Embryonic facial prominence (tissue), 1 donor: ENCODE data around the gene WWOX.
"Not testable (repeated sequence)": the region's sequence is repeated elsewhere in the genome, so short reads cannot be mapped to it uniquely, and the experiment has no call there.

Source experiments
- DNase-seq: peaks from one replicate; pipeline ENCODE4 v3.0.0-alpha.2; 2016; ENCODE audit errors: extremely low spot score

The WWOX gene

DNA sequence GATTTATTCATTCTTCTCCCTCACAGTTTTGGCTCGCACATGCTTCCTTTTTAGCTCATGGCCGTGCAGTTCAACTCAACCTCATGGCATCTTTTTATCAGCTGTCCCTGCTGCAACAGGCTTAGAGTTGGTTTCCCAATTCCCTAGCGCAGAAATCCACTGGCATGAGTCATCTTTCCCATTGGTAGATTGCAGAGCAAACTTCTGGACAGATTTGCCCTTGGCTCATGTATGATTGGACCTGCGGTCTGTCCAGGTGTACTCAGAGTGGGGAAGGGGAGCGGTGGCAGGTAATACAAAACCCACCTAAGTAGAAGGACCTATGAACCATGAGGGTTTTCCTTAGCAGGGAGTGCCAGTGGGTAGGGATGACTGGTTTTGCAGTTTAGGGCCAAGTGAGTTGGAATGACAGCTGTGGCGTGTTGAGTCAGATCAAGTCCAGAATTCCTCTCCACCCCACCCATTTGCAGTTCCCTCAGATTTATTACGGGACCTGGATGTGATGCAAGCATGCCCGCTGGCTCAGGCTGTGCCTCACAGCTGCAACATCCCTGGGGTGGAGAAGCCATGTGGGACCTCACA, 584.7 kb downstream of the WWOX start:
- no peak for DNase-seq

DNA sequence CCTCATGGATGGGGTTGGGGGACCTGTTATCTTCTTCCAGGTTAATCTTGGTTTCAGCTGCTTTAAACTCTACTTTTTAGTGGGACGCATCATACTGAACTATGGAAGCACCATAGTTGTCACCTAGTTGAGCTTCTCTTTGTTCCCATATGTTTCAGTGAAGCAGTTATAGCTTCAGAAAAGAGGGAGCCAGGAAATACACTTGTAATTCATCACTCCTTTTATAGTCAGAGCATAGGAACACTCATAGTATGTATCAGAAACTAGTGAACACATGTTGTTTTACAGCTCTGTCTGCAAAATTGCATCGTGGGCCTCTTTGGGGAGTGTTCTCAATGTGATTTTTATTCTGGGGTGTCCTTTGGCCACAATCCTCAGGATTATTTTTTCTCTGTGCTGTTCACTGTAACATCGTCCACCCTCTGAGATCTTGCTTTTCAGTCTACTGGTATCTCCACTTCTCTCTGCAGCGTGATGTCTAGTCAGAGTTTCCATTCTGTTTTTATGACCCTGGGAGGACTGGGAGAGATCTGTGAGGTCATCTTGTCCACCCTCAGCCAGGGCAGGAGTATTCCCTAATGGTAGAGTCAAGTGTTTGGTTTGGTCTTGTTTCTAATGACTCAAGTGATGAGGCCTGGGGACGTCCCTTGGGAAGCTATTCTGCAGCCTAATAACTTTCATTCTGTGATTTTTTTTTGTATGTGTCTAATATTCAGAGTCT, 585.4 kb downstream of the WWOX start:
- no peak for DNase-seq

DNA sequence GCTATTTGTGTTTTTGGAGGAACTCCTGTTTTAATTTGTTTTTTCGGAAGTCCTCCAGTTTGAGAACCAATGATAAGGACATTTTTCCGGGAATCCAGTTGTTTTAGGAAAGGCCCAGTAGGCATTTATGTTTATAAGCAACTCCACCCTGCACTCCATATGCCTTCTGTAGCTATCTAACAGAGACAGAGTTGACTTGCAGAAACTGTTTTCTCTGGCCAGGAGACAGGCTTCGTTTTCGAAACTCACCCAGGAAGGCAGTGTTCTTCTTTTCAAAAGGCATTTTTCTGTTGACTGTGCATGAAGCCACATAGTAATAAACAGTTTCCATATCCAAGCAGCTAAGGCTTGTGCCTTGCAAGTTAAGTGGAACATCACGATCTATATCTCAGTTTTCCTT, 587.1 kb downstream of the WWOX start:
- no peak for DNase-seq

DNA sequence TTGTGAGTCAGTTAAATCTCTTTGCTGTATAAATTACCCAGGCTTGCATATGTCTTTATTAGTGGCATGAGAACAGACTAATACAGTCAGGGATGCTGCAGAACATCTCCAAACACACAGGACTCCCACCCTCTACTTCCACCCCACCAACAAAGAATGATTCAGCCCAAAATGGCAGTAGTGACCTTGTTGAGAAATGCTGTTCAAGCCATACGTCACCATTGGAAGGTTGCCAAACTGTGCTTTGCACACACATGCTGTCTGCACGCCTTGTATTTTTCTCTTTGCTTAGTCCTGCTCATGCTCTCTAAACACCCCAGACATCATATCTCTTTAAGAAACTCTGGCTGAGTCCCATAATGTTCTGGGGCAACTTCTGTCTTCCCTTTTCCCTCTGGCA, 589.6 kb downstream of the WWOX start:
- no peak for DNase-seq

DNA sequence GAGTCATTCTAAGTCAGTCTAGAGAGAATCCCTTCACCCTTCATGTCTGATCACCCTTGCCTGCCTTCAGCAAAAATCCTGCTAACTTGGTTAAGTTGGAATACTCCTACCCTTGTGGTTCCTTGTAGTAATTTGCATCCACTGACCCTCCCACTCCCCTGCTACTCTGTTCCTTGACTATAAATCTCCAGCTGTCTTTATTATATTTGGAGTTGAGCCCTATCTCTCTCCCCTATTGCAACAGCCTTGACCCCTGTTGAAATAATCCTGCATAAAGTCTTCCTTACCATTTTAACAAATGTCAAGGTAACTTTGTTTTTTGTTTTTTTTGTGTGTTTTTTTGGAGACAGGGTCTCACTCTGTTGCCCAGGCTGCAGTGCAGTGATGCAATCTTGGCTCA, 590.1 kb downstream of the WWOX start:
- DNase-seq, result no peak

DNA sequence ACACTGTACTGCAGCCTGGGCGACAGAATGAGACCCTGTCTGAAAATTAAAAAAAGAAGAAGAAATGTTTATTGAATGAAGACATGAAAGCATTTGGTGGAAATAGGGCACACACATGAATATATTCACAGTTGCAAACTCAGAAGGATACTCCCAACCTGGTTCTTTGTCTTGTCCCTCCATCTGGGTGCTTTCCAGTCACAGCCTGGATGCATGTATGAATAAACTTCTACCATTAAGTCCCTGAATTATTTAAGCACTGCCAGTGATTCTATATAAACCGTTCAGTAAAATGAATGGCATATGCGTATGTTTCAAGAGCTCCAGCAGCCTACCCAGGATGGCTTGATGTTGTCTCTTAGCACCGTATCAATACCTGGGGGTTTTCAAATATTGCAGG, 591.1 kb downstream of the WWOX start:
- no peak for DNase-seq

DNA sequence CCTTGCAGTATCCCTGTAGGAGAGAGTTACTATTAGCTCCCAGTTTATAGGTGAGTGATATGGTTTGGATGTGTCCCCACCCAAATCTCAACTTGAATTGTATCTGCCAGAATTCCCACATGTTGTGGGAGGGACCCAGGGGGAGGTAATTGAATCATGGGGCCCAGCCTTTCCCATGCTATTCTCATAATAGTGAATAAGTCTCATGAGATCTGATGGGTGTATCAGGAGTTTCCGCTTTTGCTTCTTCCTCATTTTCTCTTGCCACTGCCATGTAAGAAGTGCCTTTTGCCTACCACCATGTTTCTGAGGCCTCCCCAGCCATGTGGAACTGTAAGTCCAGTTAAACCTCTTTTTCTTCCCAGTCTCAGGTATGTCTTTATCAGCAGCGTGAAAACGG, 592.3 kb downstream of the WWOX start:
- not testable (repeated sequence) for DNase-seq

DNA sequence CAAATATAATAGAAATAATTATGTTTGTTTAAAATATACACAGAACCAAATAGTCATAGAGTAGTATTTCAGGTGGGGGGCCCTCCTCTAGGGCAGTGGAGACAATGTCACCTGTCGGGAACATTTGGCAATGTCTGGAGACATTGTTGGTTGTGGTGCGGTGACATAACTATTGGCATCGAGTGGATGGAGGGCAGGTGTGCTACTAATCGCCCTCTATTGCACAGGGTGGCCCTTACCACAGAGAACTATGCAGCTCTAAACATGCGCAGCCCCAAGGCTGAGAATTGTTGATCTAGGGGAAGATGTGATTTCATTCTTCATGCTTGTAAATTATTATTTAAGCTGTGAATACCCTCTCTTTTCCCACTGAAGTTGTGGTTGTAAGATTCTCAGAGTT, 594.0 kb downstream of the WWOX start:
- no peak for DNase-seq

DNA sequence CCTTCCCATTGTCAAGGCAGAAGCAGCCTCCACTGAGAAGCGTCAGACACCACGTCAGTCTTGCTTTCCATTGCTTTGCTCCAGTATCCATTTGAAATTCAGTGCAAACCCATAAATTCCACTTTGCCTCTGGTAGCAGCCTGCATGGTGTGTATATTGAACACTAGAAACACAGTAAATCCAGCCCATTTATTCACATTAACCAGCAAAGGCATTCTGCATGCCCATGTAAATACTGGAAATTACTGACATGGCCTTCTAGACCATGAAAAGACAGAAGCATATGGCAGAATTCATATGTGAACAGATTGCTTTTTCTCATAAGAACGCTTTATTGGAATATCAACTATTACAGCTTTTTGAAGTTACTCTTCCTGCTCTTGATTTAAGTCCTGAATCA, 595.0 kb downstream of the WWOX start:
- DNase-seq, result no peak

DNA sequence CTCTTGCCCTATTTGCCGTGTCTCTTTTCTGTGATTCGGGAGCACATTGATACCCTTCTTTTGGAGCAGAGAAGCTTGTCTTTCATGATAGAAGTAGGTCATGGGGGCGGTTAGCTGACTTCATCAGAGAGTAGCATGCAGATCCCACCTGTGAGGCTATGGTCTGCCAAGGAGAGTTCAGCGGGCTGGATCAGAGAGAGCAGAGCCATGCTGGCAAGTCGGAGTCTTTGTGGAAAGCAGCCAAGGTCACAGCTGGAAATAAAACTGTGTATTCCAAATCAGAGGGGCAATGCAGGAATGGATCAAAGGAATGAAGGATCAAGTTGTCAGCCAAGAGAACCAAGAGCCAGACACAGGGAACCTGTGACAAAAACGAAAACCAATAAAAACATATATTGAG, 595.9 kb downstream of the WWOX start:
- DNase-seq, result no peak

DNA sequence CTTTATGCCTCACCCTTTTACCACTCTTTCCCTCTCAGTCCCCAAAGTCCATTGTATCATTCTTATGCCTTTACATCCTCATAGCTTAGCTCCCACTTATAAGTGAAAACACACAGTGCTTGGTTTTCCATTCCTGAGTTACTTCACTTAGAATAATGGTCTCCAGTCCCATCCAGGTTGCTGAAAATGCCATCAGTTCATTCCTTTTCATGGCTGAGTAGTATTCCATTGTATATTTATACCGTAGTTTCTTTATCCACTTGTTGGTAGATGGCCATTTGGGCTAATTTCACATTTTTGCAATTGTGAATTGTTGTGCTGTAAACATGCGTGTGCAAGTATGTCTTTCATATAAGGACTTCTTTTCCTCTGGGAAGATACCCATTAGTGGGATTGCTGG, 597.3 kb downstream of the WWOX start:
- no peak for DNase-seq

DNA sequence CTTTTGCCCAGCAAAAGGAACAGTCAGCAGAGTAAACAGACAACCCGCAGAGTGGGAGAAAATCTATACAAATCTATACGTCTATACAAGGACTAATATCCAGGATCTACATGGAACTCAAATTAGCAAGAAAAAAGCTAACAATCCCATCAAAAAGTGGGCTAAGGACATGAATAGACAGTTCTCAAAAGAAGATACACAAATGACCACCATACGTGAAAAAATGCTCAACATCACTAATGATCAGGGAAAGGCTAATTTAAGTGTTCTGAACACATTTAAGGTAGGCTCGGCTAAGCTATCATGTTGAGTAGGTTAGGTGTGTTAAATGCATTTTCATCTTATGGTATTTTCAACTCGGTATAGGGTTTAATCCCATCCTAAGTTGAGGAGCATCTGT, 598.0 kb downstream of the WWOX start:
- DNase-seq, result no peak

DNA sequence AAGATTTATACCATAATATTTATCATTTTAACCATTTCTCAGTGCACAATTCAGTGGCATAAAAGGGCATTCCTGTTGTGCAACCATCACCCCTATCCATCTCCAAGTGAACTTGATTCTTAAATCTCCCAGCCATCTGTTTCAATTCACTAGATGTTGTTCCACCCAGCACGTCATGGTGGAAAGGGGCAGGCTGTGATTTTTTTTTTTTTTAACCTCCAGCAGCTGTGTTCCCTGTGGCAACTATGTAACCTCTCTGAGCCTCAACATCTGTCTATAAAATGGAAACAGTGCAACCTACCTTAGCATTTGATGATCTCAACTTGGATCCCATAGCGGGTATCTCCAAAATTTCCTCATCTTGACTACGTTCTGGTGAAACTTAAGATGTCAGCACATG, 604.5 kb downstream of the WWOX start:
- DNase-seq, result peak; percentile 28

DNA sequence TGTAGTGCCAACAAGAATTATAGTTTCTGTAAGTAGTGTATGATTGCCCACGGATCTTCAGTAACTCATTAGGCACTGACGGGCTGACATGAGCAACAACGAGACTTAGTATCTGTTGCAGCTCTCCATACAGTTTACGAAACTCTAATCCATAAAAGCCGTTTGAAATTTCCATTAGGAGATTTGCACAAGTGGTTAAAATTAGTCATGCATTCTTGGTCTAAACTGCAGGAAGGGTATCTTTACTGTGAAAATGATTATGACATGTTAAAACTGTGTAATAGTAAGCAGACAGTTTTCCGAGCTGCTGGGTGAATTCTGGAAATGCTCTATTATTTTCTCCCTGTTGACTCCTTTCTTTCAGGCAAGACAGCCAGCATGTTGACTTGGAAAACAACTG, 605.0 kb downstream of the WWOX start:
- peak; percentile 51 for DNase-seq

DNA sequence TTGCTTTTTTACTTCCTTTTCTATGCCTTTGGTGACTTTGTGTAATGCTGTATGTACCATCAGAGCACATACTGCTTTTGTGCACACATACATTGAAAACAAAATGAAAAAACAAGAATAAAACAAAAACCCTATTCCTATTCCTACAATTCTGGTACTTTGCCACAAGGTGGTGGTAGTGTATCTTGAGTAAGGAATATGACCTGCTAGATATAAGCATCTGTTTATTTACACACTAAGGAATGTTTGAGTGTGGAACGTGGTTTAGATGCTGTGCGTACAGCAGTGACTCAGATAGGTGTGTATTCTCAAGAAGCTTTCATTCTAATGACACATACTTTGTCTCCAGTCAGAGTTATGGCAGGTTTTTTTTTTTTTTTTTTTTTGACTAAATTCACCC, 606.2 kb downstream of the WWOX start:
- no peak for DNase-seq

DNA sequence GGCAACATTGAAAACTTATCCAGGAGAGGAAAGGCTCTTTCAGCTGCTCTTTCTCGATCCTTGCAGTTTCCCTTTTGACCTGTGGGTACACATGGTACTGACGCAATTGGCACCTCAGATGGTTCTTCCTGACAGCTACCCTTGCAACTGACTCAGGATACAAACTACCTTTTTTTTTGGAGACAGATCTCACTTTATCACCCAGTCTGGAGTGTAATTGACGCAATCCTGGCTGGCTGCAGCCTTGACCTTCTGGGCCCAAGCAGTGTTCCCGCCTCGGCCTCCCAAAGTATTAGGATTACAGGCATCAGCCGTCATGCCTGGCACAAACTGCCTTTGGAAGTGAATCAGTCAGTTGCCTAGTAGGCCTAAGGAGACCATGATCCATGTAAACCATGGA, 607.2 kb downstream of the WWOX start:
- no peak for DNase-seq

DNA sequence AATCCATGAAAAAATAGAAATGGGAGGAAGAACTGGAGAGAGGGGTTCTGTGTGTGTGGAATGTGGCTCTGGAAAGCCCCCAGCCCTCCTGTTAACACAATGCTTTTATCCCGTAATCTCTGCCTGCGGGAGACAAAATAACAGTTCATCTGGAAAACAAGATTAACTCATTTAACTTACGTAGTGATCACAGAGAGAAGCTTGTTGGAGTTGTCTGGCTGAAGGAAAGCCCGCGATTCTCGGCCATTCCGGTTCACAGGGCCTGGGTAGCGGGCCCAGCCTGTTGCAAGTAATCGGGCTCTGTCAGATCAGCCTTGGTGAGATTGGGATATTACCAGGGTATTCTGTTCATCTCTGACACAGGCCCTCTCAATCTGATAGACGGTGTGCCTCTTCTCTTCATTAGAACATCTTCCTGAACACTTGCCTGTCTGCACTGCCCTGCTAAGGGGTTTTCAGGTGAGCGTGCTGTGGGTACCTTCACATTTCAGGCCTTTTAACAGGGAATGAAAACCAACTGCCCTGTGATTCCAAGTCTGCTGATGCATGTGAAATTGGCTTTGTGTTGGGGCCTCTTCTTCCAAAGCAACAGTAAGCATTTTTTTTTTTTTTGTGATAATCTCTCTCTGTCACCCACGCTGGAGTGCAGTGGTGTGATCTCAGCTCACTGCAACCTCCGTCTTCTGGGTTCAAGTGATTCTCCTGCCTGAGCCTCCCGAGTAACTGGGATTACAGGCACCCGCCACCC, 609.9 kb downstream of the WWOX start:
- no peak for DNase-seq

DNA sequence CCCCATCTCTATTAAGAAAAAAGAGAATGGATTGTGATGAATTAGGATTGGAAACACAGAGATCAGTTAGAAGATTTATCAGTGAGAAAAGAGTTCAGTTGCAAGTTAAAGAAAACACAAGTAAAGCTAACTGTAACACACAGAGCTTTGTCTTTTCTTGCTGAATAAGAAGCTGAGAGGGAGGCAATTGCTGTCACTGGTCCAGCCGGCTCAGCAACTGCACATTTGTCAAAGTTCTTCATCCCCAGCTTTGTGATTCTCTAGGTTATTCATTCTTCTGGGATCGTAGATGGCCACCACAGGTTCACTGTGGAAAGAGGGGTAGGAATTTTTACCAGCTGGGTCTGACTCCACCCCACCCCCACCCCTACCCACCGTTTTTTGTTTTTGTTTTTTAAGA, 615.7 kb downstream of the WWOX start:
- DNase-seq, result no peak

DNA sequence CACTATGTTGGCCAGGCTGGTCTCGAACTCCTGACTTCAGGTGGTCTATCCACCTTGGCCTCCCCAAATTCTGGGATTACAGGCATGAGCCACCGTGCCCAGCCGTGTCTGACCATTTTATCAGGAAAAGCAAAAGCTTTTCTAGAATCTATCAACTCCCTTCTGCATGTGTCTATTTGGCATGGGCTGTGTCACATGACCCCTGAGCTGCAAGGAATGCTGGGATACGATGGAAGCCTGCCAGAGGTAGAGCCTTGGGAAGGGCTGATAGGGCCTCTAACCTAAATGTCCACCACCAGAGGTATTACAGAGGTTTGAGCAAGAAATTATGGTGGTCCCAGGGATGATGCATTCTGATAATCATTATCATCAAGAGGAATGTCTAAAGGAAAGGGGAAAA, 616.2 kb downstream of the WWOX start:
- no peak for DNase-seq

DNA sequence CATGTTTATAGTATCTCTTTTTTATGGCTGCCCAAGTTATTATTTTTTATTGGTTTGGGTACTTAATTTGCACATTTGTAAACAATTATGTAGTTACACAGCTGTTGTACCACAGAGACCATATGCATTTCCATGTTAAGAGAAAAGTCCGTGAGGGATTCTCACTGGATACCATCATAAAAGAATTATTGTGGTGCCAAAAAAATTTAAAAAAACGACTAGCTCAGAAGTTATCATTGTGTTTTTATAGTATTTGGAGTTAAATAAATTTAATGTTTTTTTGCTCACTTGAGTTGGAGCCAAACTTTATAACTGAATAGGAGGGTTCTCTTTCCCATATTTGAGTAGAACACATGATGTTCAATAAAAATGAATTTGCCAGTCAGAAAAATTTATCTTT, 618.7 kb downstream of the WWOX start:
- no peak for DNase-seq

DNA sequence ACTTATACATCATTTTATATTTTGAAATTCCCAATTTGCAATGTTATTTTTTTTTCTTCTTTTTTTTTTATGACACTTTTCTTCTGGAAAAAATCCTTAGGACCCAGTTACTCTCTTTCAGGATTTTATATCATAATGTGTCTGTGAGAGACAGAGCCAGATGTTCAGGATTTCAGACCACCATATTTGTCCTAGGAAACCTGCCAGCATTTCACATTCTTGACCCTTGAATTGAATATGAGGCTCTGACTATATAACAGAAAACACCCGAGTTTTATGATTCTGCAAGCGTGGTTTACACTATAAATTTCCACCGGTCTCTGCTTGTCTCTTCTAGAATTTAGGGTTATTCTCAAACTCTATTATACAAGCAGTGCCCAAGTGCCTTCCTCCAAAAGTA, 621.0 kb downstream of the WWOX start:
- DNase-seq, result no peak

DNA sequence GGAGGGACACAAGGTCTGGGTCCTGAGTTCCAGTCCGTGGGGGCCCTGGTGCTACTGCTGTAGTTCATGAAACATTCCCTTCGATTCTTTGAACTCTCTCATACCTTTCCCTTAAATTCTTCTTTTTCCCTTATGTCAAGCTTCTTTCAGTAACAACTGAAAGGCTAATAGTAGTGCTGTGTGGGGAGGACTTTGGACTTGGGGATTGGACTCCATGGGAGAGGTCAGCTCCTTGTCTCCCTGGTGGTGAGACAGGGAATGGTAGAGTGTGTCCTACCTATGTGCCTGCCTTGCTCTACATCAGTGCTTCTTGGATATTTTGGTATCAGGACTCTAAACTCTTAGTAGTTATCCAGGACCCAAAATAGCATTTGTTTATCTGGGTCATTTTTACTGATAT, 628.1 kb downstream of the WWOX start:
- DNase-seq, result no peak

DNA sequence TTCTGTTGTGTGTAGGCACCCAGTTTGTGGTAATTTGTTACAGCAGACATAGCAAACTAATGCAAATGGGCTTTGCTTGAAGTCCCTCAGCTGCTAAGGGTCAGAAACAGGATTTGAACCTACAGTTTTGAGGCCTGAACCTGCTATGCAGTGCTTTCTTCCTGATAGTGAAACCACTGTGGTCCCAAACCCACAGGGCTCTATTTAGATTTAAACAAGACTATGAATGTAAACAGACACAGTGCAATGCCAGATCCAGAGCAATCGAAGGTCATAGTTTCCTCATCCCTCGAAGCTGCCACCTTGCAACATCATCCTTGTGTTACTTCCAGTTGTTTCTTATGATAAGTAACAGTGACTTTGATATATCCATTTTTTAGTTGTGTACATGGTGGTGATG, 630.2 kb downstream of the WWOX start:
- no peak for DNase-seq
